ENCODE measurements around the gene ALPG. TPM values are rescaled to one million over a fixed set of nuclear protein-coding genes. Genes with fewer than 3 reads are reported as not detected.
"Not testable (repeated sequence)": the region's sequence is repeated elsewhere in the genome, so short reads cannot be mapped to it uniquely, and the experiment has no call there.

The ALPG gene
- total and polyA plus RNA-seq, 7 donors: not detected

GRCh38 chr2:232382331-232383225, 24.1 kb upstream of the ALPG start:
- intact Hi-C loops (cut with DNase I): no loop called here
- 53 to 63% (median 61%) methylated on average over 18 of the region's 18 CpGs for WGBS, 3 donors
- no peak overlapping the region for H3K27ac ChIP-seq
- DNase-seq (no peak), ATAC-seq (no peak)
- H3K27me3 ChIP-seq (ENCODE audit: insufficient read depth in 3 of 3, low read length in 2 of 3): peaks cover 0 to 58% (median 20%) of the 10 kb centered on the region in 3 donors
- no peaks in the 10 kb centered on the region for H3K36me3 ChIP-seq (ENCODE audit: insufficient read depth in 1 of 2, low read depth in 1 of 2)
- H3K4me1 ChIP-seq: no peaks in the 10 kb centered on the region
- H3K9me3 ChIP-seq: no peaks in the 10 kb centered on the region
- no peak overlapping the region for H3K4me3 ChIP-seq
- no peak for TF ChIP-seq CTCF (IDR thresholded peaks at IDR 0.05)

- peaks cover 0 to 77% (median 22%) of the 10 kb centered on the region in 3 donors for H3K27me3 ChIP-seq (ENCODE audit: insufficient read depth in 3 of 3, low read length in 2 of 3)
- no peak for DNase-seq
- intact Hi-C loops (cut with DNase I): no loop called here
- H3K27ac ChIP-seq: no peak overlapping the region
- H3K4me1 ChIP-seq: no peaks in the 10 kb centered on the region
- WGBS, 3 donors: 81 to 91% (median 88%) methylated on average over 1 of the region's 1 CpG
- no peak overlapping the region for H3K4me3 ChIP-seq
- H3K9me3 ChIP-seq: no peaks in the 10 kb centered on the region
- ATAC-seq: no peak
- no peak for TF ChIP-seq CTCF (IDR thresholded peaks at IDR 0.05)
- H3K36me3 ChIP-seq (ENCODE audit: insufficient read depth in 1 of 2, low read depth in 1 of 2): no peaks in the 10 kb centered on the region
Measured at GRCh38 chr2:232384466-232384865, 22.2 kb upstream of the ALPG start.

GRCh38 chr2:232385058-232385457, 21.6 kb upstream of the ALPG start:
- H3K9me3 ChIP-seq; DNase-seq; H3K4me3 ChIP-seq; H3K27ac ChIP-seq; H3K36me3 ChIP-seq (ENCODE audit: insufficient read depth in 1 of 2, low read depth in 1 of 2); ATAC-seq; intact Hi-C loops (cut with DNase I); H3K4me1 ChIP-seq: not testable (repeated sequence)
- H3K27me3 ChIP-seq (ENCODE audit: insufficient read depth in 3 of 3, low read length in 2 of 3): peaks cover 0 to 83% (median 20%) of the 10 kb centered on the region in 3 donors

GRCh38 chr2:232385660-232386489, 20.8 kb upstream of the ALPG start:
- H3K27ac ChIP-seq: no peak overlapping the region
- intact Hi-C loops (cut with DNase I): no loop called here
- 15 to 16% (median 16%) methylated on average over 24 of the region's 24 CpGs for WGBS, 3 donors
- no peaks in the 10 kb centered on the region for H3K36me3 ChIP-seq (ENCODE audit: insufficient read depth in 1 of 2, low read depth in 1 of 2)
- DNase-seq (no peak), ATAC-seq (no peak)
- TF ChIP-seq CTCF (IDR thresholded peaks at IDR 0.05): no peak
- peaks cover 0 to 91% (median 19%) of the 10 kb centered on the region in 3 donors for H3K27me3 ChIP-seq (ENCODE audit: insufficient read depth in 3 of 3, low read length in 2 of 3)
- H3K4me1 ChIP-seq: no peaks in the 10 kb centered on the region
- H3K9me3 ChIP-seq: no peaks in the 10 kb centered on the region
- no peak overlapping the region for H3K4me3 ChIP-seq

GRCh38 chr2:232386490-232386739, 20.2 kb upstream of the ALPG start:
- ATAC-seq: peak in 1 of 4 donors; percentile 36
- no peaks in the 10 kb centered on the region for H3K4me1 ChIP-seq
- peaks cover 0 to 90% (median 17%) of the 10 kb centered on the region in 3 donors for H3K27me3 ChIP-seq (ENCODE audit: insufficient read depth in 3 of 3, low read length in 2 of 3)
- no peaks in the 10 kb centered on the region for H3K36me3 ChIP-seq (ENCODE audit: insufficient read depth in 1 of 2, low read depth in 1 of 2)
- H3K27ac ChIP-seq: no peak overlapping the region
- TF ChIP-seq CTCF (IDR thresholded peaks at IDR 0.05): no peak
- intact Hi-C loops (cut with DNase I): no loop called here
- no peak overlapping the region for H3K4me3 ChIP-seq
- WGBS, 3 donors: 1 to 7% (median 2%) methylated on average over 19 to 23 of the region's 23 CpGs
- no peaks in the 10 kb centered on the region for H3K9me3 ChIP-seq
- no peak for DNase-seq

Data from psoas muscle (tissue), 8 donors.